Left lung (tissue), 10 donors: Measurements from ENCODE around the gene AIP. TPM values are rescaled to one million over a fixed set of nuclear protein-coding genes. Genes with fewer than 3 reads are reported as not detected.
A peak's percentile ranks its signal among the peaks of the same experiment; 100 is the strongest.

ENCODE experiments used
- ATAC-seq: fragments of 200-7000 bp; cut with Tn5 transposase; one replicate; pipeline ENCODE4 v1.9.1; 2020; ENCODE audit warnings: moderate library complexity
- DNase-seq, 4 donors: peaks; one replicate each; pipeline ENCODE4 v3.0.0-alpha.2; 2013 to 2020
- H3K27ac ChIP-seq, 2 donors: fragments of 200-600 bp; sonication (generic) in 1 of 2; one replicate each; pipeline versions ENCODE4 v1.5.0 to v1.8.0; 2020 to 2021
- H3K27me3 ChIP-seq, 2 donors: fragments of 200-600 bp; sonication (generic) in 1 of 2; one replicate each; pipeline versions ENCODE4 v1.5.0 to v1.8.0; 2020 to 2021
- H3K36me3 ChIP-seq, 2 donors: fragments of 200-600 bp; sonication (generic) in 1 of 2; one replicate each; pipeline versions ENCODE4 v1.5.0 to v1.8.0; 2020 to 2021
- H3K4me1 ChIP-seq, 2 donors: fragments of 200-600 bp; one replicate each; pipeline ENCODE4 v1.8.0; 2021
- H3K4me3 ChIP-seq, 2 donors: fragments of 200-600 bp; sonication (generic) in 1 of 2; one replicate each; pipeline versions ENCODE4 v1.5.0 to v1.8.0; 2020 to 2021; ENCODE audit warnings: mild to moderate bottlenecking in 1 of 2
- H3K9me3 ChIP-seq, 2 donors: fragments of 200-600 bp; sonication (generic) in 1 of 2; one replicate each; pipeline versions ENCODE4 v1.5.0 to v1.8.0; 2020 to 2021
- CTCF ChIP-seq, 2 donors: fragments of 200-600 bp; sonication (generic) in 1 of 2; IDR thresholded peaks; one replicate each; pipeline versions ENCODE4 v1.5.0 to v1.8.0; 2021; ENCODE audit warnings: antibody characterized with exemption in 2 of 2
- intact Hi-C, 2 donors: fragments of 100-400 bp; cut with DNase I; formaldehyde crosslinking; loops; one replicate each; pipeline versions ENCODE4 v1.11.2 to v1.14.2; 2022
- polyA plus RNA-seq, 6 donors: library from polyadenylated mRNA; unstranded; fragments of 120-200 nt; gene quantifications; one replicate each; pipeline ENCODE4 v1.2.1, GENCODE V29; 2013; ENCODE audit not compliant: insufficient read length in 6 of 6
- total RNA-seq, 2 donors: library from RNA; stranded (reverse); fragmentation: NEBNext Ultra II Directional; extraction: Animal tissue kit (Norgen Biotek cat#: 25700); gene quantifications; one replicate each; pipeline ENCODE4 v1.2.1, GENCODE V29; 2021
- donor health status: DM: no; HTN: yes; CAD: no.
- donor health status: DM: no; HTN: no; CAD: no.

AIP gene
- total and polyA plus RNA-seq, 8 donors: 55.7 to 68.2 (median 61.0) TPM

GRCh38 chr11:67437809-67438157 lies 45.0 kb upstream of the AIP start:
- no peak for DNase-seq
- Histone ChIP-seq H3K9me3 (no peaks in the 10 kb centered on the region), H3K27me3 (no peaks in the 10 kb centered on the region), H3K27ac (peak overlapping the region in 1 of 2 donors; percentile 45), H3K36me3 (peaks cover 0 to 90% of the 10 kb centered on the region in 2 donors), H3K4me1 (peaks cover 6 to 70% of the 10 kb centered on the region in 2 donors), H3K4me3 (peak overlapping the region in 1 of 2 donors; percentile 34)
- intact Hi-C loops: no loop called here
- no peak for ATAC-seq
- TF ChIP-seq CTCF (IDR thresholded peaks at IDR 0.05): no peak

GRCh38 chr11:67438158-67438902 lies 44.5 kb upstream of the AIP start:
- ATAC-seq (no peak), DNase-seq (peak in 1 of 4 donors; percentile 81)
- Histone ChIP-seq H3K4me3 (peak overlapping the region in 1 of 2 donors; percentile 34), H3K4me1 (peaks cover 6 to 73% of the 10 kb centered on the region in 2 donors), H3K27me3 (no peaks in the 10 kb centered on the region), H3K27ac (peak overlapping the region in 1 of 2 donors; percentile 45), H3K36me3 (peaks cover 0 to 85% of the 10 kb centered on the region in 2 donors), H3K9me3 (no peaks in the 10 kb centered on the region)
- intact Hi-C loops: no loop called here
- TF ChIP-seq CTCF (IDR thresholded peaks at IDR 0.05): no peak

GRCh38 chr11:67439321-67440228 lies 43.3 kb upstream of the AIP start:
- peak overlapping the region in 1 of 2 donors; percentile 34 for H3K4me3 ChIP-seq
- H3K27ac ChIP-seq: peak overlapping the region in 1 of 2 donors; percentile 45
- peaks cover 6 to 83% of the 10 kb centered on the region in 2 donors for H3K4me1 ChIP-seq

GRCh38 chr11:67440229-67441097 lies 42.4 kb upstream of the AIP start:
- peaks cover 0 to 64% of the 10 kb centered on the region in 2 donors for H3K36me3 ChIP-seq
- H3K4me1 ChIP-seq: peaks cover 6 to 81% of the 10 kb centered on the region in 2 donors
- peak overlapping the region in 1 of 2 donors; percentile 45 for H3K27ac ChIP-seq
- intact Hi-C loops: no loop called here
- no peaks in the 10 kb centered on the region for H3K9me3 ChIP-seq
- ATAC-seq (no peak), DNase-seq (peak in 1 of 4 donors; percentile 55)
- no peaks in the 10 kb centered on the region for H3K27me3 ChIP-seq
- no peak overlapping the region for H3K4me3 ChIP-seq
- no peak for TF ChIP-seq CTCF (IDR thresholded peaks at IDR 0.05)

More at GRCh38 chr11:67439321-67440228, 43.3 kb upstream of the AIP start:
- intact Hi-C loops: no loop called here
- H3K9me3 ChIP-seq: no peaks in the 10 kb centered on the region
- peaks cover 0 to 73% of the 10 kb centered on the region in 2 donors for H3K36me3 ChIP-seq
- no peak for TF ChIP-seq CTCF (IDR thresholded peaks at IDR 0.05)
- DNase-seq: peak in 1 of 4 donors; percentile 81
- ATAC-seq: peak; percentile 2
- no peaks in the 10 kb centered on the region for H3K27me3 ChIP-seq
